Effector memory CD4-positive, alpha-beta T cell (primary cell): ENCODE measurements around the gene OR1S1.

Experiments used
- DNase-seq, 3 donors: peaks; one replicate each; pipeline ENCODE4 v3.0.0-alpha.2; 2020
- H3K27ac ChIP-seq: 2 replicates; pipeline ENCODE4 v1.7.0; 2013; ENCODE audit warnings: mild to moderate bottlenecking, low read length, moderate library complexity; ENCODE audit not compliant: insufficient read depth, poor library complexity, severe bottlenecking
- H3K27me3 ChIP-seq: replicated peaks from 2 replicates; pipeline ENCODE4 v1.7.0; 2013; ENCODE audit warnings: mild to moderate bottlenecking, low read length; ENCODE audit not compliant: insufficient read depth, control insufficient read depth, poor library complexity, severe bottlenecking
- H3K36me3 ChIP-seq: 2 replicates; pipeline ENCODE4 v1.7.0; 2013; ENCODE audit warnings: mild to moderate bottlenecking, low read length, moderate library complexity; ENCODE audit not compliant: control insufficient read depth, insufficient read depth
- H3K4me1 ChIP-seq: 2 replicates; pipeline ENCODE4 v1.7.0; 2013; ENCODE audit warnings: low read length, mild to moderate bottlenecking; ENCODE audit not compliant: control insufficient read depth, insufficient read depth, poor library complexity, severe bottlenecking
- H3K4me3 ChIP-seq: 2 replicates; pipeline ENCODE4 v1.7.0; 2013; ENCODE audit warnings: low read length, low read depth, mild to moderate bottlenecking; ENCODE audit not compliant: insufficient read depth, poor library complexity, severe bottlenecking
- H3K9me3 ChIP-seq: 2 replicates; pipeline ENCODE4 v1.7.0; 2013; ENCODE audit warnings: mild to moderate bottlenecking, low read length, moderate library complexity; ENCODE audit not compliant: control insufficient read depth

OR1S1 gene

GRCh38 chr11:58193391-58193790, 19.1 kb upstream of the OR1S1 start:
- DNase-seq: no peak
- no peaks in the 10 kb centered on the region for H3K9me3 ChIP-seq
- H3K36me3 ChIP-seq: no peaks in the 10 kb centered on the region
- no peaks in the 10 kb centered on the region for H3K27me3 ChIP-seq
- no peak overlapping the region for H3K27ac ChIP-seq
- no peak overlapping the region for H3K4me3 ChIP-seq
- H3K4me1 ChIP-seq: no peaks in the 10 kb centered on the region

GRCh38 chr11:58195939-58196338, 16.6 kb upstream of the OR1S1 start:
- no peaks in the 10 kb centered on the region for H3K9me3 ChIP-seq
- H3K4me1 ChIP-seq: no peaks in the 10 kb centered on the region
- H3K27ac ChIP-seq: no peak overlapping the region
- no peak for DNase-seq
- no peaks in the 10 kb centered on the region for H3K27me3 ChIP-seq
- H3K4me3 ChIP-seq: no peak overlapping the region
- no peaks in the 10 kb centered on the region for H3K36me3 ChIP-seq

- DNase-seq: no peak
- no peaks in the 10 kb centered on the region for H3K27me3 ChIP-seq
- no peak overlapping the region for H3K27ac ChIP-seq
- H3K4me3 ChIP-seq: no peak overlapping the region
- H3K9me3 ChIP-seq: no peaks in the 10 kb centered on the region
- H3K4me1 ChIP-seq: no peaks in the 10 kb centered on the region
- no peaks in the 10 kb centered on the region for H3K36me3 ChIP-seq
Measured at GRCh38 chr11:58199271-58199670, 13.2 kb upstream of the OR1S1 start.

- H3K27me3 ChIP-seq: no peaks in the 10 kb centered on the region
- no peak within 1 kb of the TSS for H3K4me3 ChIP-seq
- no peaks in the 10 kb centered on the region for H3K9me3 ChIP-seq
- H3K4me1 ChIP-seq: no peaks in the 10 kb centered on the region
- H3K27ac ChIP-seq: no peak within 1 kb of the TSS
- H3K36me3 ChIP-seq: no peaks in the 10 kb centered on the region
- no peak for DNase-seq
Measured at GRCh38 chr11:58204042-58204441, 8.5 kb upstream of the OR1S1 start, which contains the start of gene OR1S2. TSS of gene OR1S2 (minus strand) at chr11:58204142. CDS start at chr11:58204142, 0 bp downstream.

DNA sequence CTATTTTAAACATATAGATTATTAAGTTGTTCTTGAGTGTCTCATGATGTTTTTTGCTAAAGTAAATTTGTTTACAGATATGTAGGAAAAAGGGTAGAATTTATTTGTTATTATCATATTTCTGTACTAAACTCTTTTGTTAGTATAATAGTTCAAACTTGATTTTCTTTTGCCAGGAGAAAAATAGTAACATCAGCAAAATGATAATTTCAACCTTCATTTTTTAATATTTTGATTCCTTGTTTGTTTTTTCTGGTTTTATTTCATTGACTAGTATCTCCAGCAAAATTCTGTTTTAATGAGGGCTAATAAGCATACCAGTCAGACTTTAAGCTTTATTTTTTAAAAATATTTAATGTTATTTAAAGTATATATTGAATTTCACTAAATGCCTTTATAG, 4.0 kb downstream of the OR1S1 start:
- no peak overlapping the region for H3K4me3 ChIP-seq
- no peaks in the 10 kb centered on the region for H3K4me1 ChIP-seq
- H3K27ac ChIP-seq: no peak overlapping the region
- no peak for DNase-seq
- no peaks in the 10 kb centered on the region for H3K27me3 ChIP-seq
- no peaks in the 10 kb centered on the region for H3K36me3 ChIP-seq
- H3K9me3 ChIP-seq: no peaks in the 10 kb centered on the region

GRCh38 chr11:58222721-58223120, 10.2 kb downstream of the OR1S1 start:
- DNase-seq: no peak
- Histone ChIP-seq H3K36me3 (no peaks in the 10 kb centered on the region), H3K4me1 (no peaks in the 10 kb centered on the region), H3K4me3 (no peak overlapping the region), H3K9me3 (no peaks in the 10 kb centered on the region), H3K27ac (no peak overlapping the region), H3K27me3 (no peaks in the 10 kb centered on the region)

GRCh38 chr11:58227956-58228615, 15.6 kb downstream of the OR1S1 start:
- Histone ChIP-seq H3K27ac (no peak overlapping the region), H3K36me3 (no peaks in the 10 kb centered on the region)

GRCh38 chr11:58243954-58244353, 31.4 kb downstream of the OR1S1 start:
- no peaks in the 10 kb centered on the region for H3K4me1 ChIP-seq
- no peak for DNase-seq

More at GRCh38 chr11:58227956-58228615, 15.6 kb downstream of the OR1S1 start:
- DNase-seq: no peak
- Histone ChIP-seq H3K9me3 (no peaks in the 10 kb centered on the region), H3K4me1 (no peaks in the 10 kb centered on the region), H3K4me3 (no peak overlapping the region), H3K27me3 (no peaks in the 10 kb centered on the region)

GRCh38 chr11:58254936-58255335, 42.4 kb downstream of the OR1S1 start:
- no peak overlapping the region for H3K27ac ChIP-seq
- no peak overlapping the region for H3K4me3 ChIP-seq
- H3K27me3 ChIP-seq: no peaks in the 10 kb centered on the region
- H3K4me1 ChIP-seq: no peaks in the 10 kb centered on the region
- DNase-seq: no peak
- H3K9me3 ChIP-seq: no peaks in the 10 kb centered on the region
- H3K36me3 ChIP-seq: no peaks in the 10 kb centered on the region

More at GRCh38 chr11:58243954-58244353, 31.4 kb downstream of the OR1S1 start:
- Histone ChIP-seq H3K27ac (no peak overlapping the region), H3K4me3 (no peak overlapping the region), H3K9me3 (no peaks in the 10 kb centered on the region), H3K27me3 (no peaks in the 10 kb centered on the region), H3K36me3 (no peaks in the 10 kb centered on the region)

DNA sequence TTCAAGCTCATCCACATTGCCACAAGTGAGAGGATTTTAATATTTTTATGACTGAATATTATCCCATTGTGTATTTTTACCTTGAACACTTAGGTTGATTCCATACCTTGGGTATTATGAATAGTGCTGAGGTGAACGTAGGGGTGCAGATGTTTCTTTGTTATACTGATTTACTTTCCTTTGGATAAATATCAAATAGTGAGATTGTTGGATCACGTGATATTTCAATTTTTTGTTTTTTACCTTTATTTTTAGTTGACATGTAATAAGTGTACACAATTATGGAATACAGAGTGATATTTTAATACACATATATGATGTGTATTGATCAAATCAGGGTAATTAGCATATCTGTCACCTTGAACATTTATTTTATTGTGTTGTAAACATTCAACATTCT, 47.5 kb downstream of the OR1S1 start:
- Histone ChIP-seq H3K36me3 (no peaks in the 10 kb centered on the region), H3K4me3 (no peak overlapping the region), H3K9me3 (no peaks in the 10 kb centered on the region), H3K4me1 (no peaks in the 10 kb centered on the region), H3K27me3 (no peaks in the 10 kb centered on the region), H3K27ac (no peak overlapping the region)
- no peak for DNase-seq
